K562 (cell line): ENCODE measurements around the gene FOSL1. TPM values are rescaled to one million over a fixed set of nuclear protein-coding genes. Genes with fewer than 3 reads are reported as not detected.

Source experiments
- ATAC-seq: fragments of 200-7000 bp; cut with Tn5 transposase; 3 replicates; pipeline ENCODE4 v1.9.1; 2020; ENCODE audit warnings: moderate library complexity
- BruUV-seq: library from RNA; stranded (reverse); fragments of 400-500 nt; replicated peaks from 2 replicates; lab custom pipeline; 2021; lab: Mats Ljungman, UMichigan
- CTCF ChIA-PET: fragments of 300-600 bp; formaldehyde crosslinking; extraction: SDS; loops from one replicate; lab custom pipeline; 2021; ENCODE audit warnings: low intra/inter-chr PET ratio; lab: Yijun Ruan, JAX
- POLR2A ChIA-PET: fragments of 300-600, 350-650 bp; sonication (Branson Sonifier 250); formaldehyde crosslinking; extraction: SDS; loops from one replicate; lab custom pipeline; 2021; ENCODE audit warnings: antibody characterized with exemption, inconsistent platforms; lab: Yijun Ruan, JAX
- DNase-seq, 4 experiments: peaks; one replicate each; pipeline versions ENCODE4 v3.0.0 to v3.0.0-alpha.2; 2011 to 2018; ENCODE audit warnings: low spot score in 3 of 4, mixed read lengths in 3 of 4; ENCODE audit errors: extremely low read depth in 1 of 4
- FAIRE-seq: peaks from 2 replicates; lab custom pipeline; 2011; peaks lifted over from hg19 to GRCh38; lab: Jason Lieb, UNC
- H2AFZ ChIP-seq: 2 replicates; pipeline ENCODE4 v1.6.0; 2011; ENCODE audit warnings: low read depth, low read length, control low read depth, inconsistent platforms
- H3K27ac ChIP-seq: fragments of 200-600 bp; 3 replicates; pipeline ENCODE4 v1.8.0; 2011; ENCODE audit warnings: low read depth, mild to moderate bottlenecking, control low read depth, inconsistent platforms, low read length, moderate library complexity, mixed read lengths; ENCODE audit errors: extremely low read depth
- H3K27me3 ChIP-seq, 2 experiments: fragments of 300-600 bp in 1 of 2; 2 replicates in 1 of 2; 3 replicates in 1 of 2; pipeline versions ENCODE4 v1.6.0 to v1.8.0; 2011; ENCODE audit warnings: inconsistent platforms in 2 of 2, low read length in 2 of 2, mild to moderate bottlenecking in 1 of 2, mixed read lengths in 1 of 2, moderate library complexity in 1 of 2; ENCODE audit not compliant: control insufficient read depth in 2 of 2, insufficient read depth in 2 of 2
- H3K36me3 ChIP-seq: fragments of 300-600 bp; 3 replicates; pipeline ENCODE4 v1.8.0; 2011; ENCODE audit warnings: mild to moderate bottlenecking, low read length, inconsistent platforms; ENCODE audit not compliant: control insufficient read depth, insufficient read depth
- H3K4me1 ChIP-seq, 2 experiments: fragments of 200-600 bp in 1 of 2; replicated peaks in 1 of 2; 2 replicates in 1 of 2; 3 replicates in 1 of 2; pipeline versions ENCODE4 v1.5.1 to v1.8.0; 2011; ENCODE audit warnings: inconsistent platforms in 2 of 2, low read length in 2 of 2, mild to moderate bottlenecking in 1 of 2, mixed read lengths in 1 of 2, moderate library complexity in 1 of 2; ENCODE audit not compliant: control insufficient read depth in 2 of 2, insufficient read depth in 2 of 2
- H3K4me2 ChIP-seq: 2 replicates; pipeline ENCODE4 v1.6.1; 2011; ENCODE audit warnings: low read length, control low read depth, inconsistent platforms, mixed read lengths; ENCODE audit not compliant: insufficient read depth
- H3K4me3 ChIP-seq: fragments of 200-600 bp; sonication (generic), shearing (Covaris generic); 2 replicates; pipeline ENCODE4 v1.5.1; 2016; ENCODE audit warnings: control low read depth, inconsistent platforms
- H3K79me2 ChIP-seq: fragments of 200-600 bp; 3 replicates; pipeline ENCODE4 v1.8.0; 2011; ENCODE audit warnings: low read length, inconsistent platforms; ENCODE audit not compliant: control insufficient read depth, insufficient read depth
- H3K9ac ChIP-seq, 2 experiments: 2 replicates each; pipeline versions ENCODE4 v1.6.0 to v1.6.1; 2011; ENCODE audit warnings: low read depth in 2 of 2, low read length in 2 of 2, control low read depth in 1 of 2, inconsistent platforms in 1 of 2, mild to moderate bottlenecking in 1 of 2, mixed read lengths in 1 of 2; ENCODE audit not compliant: insufficient read depth in 1 of 2
- H3K9me1 ChIP-seq: one replicate; pipeline ENCODE4 v1.6.0; 2011; ENCODE audit warnings: inconsistent platforms, mild to moderate bottlenecking, low read length, moderate library complexity; ENCODE audit not compliant: control insufficient read depth, insufficient read depth
- H3K9me3 ChIP-seq: replicated peaks from 2 replicates; pipeline ENCODE4 v1.5.1; 2011; ENCODE audit warnings: low read depth, low read length, inconsistent platforms; ENCODE audit not compliant: control insufficient read depth, insufficient read depth
- H4K20me1 ChIP-seq: replicated peaks from 2 replicates; pipeline ENCODE4 v1.6.1; 2011; ENCODE audit warnings: low read length, inconsistent platforms, mixed read lengths; ENCODE audit not compliant: control insufficient read depth, insufficient read depth
- DPF2 ChIP-seq: fragments of 450-650 bp; IDR thresholded peaks from 2 replicates; pipeline ENCODE4 v1.6.1; 2016
- ERF ChIP-seq: fragments of 450-650 bp; formaldehyde crosslinking; IDR thresholded peaks from 2 replicates; pipeline ENCODE4 v1.4.0; 2020; ENCODE audit warnings: mild to moderate bottlenecking, mixed read lengths
- GTF2A2 ChIP-seq: IDR thresholded peaks from 2 replicates; pipeline ENCODE4 v1.6.1; 2016; ENCODE audit warnings: mild to moderate bottlenecking, missing genetic modification characterization, missing compliant biosample characterization
- MED1 ChIP-seq: sonication (generic); formaldehyde crosslinking; IDR thresholded peaks from 2 replicates; pipeline ENCODE4 v1.8.1; 2023; ENCODE audit warnings: missing genetic modification reagents, borderline replicate concordance
- RBM17 ChIP-seq: fragments of 200-400 bp; formaldehyde crosslinking; IDR thresholded peaks from 2 replicates; pipeline ENCODE4 v1.6.1; 2017; ENCODE audit warnings: low read depth, mild to moderate bottlenecking, low read length, borderline replicate concordance
- SMARCB1 ChIP-seq: IDR thresholded peaks from 2 replicates; pipeline ENCODE4 v1.6.1; 2011; ENCODE audit warnings: improper control_type of control experiment, low read depth; ENCODE audit not compliant: insufficient read length
- SNIP1 ChIP-seq: fragments of 450-650 bp; IDR thresholded peaks from 2 replicates; pipeline ENCODE4 v1.7.1; 2017; ENCODE audit warnings: low read depth, mild to moderate bottlenecking
- SPI1 ChIP-seq: IDR thresholded peaks from 2 replicates; pipeline ENCODE4 v1.6.1; 2011; ENCODE audit warnings: low read depth, low read length, control low read depth, borderline replicate concordance
- ZNF12 ChIP-seq: sonication (generic); formaldehyde crosslinking; IDR thresholded peaks from 2 replicates; pipeline ENCODE4 v1.4.0; 2020; ENCODE audit warnings: mild to moderate bottlenecking, missing genetic modification reagents
- ZNF143 ChIP-seq: sonication (generic); formaldehyde crosslinking; IDR thresholded peaks from 2 replicates; pipeline ENCODE4 v1.9.0; 2022; ENCODE audit warnings: mild to moderate bottlenecking, missing genetic modification reagents
- ZNF830 ChIP-seq: fragments of 250-450 bp; sonication (Bioruptor Pico); IDR thresholded peaks from 2 replicates; pipeline ENCODE4 v1.5.0; 2021; ENCODE audit warnings: mild to moderate bottlenecking
- WGBS: fragments of 100-300 bp; shearing (Covaris generic); methylation state at CpG from one replicate; pipeline ENCODE4 v1.1.6; 2016; ENCODE audit warnings: low coverage, mixed read lengths; ENCODE audit not compliant: insufficient coverage; ENCODE audit errors: missing lambda C conversion rate; 5-methylcytosine and 5-hydroxymethylcytosine counted together
- in situ Hi-C: fragments of 300-500 bp; cut with MboI; formaldehyde crosslinking; loops from 4 replicates; pipeline ENCODE4 v1.15.0; 2018; ENCODE audit warnings: inconsistent platforms, mixed read lengths
- intact Hi-C: fragments of 100-400 bp; cut with micrococcal nuclease; formaldehyde crosslinking; loops from 2 replicates; pipeline ENCODE4 v1.14.2; 2022
- polyA plus RNA-seq, 8 experiments: library from polyadenylated mRNA; depleted of rRNA in 4 of 8; stranded (reverse) in 5 of 8; unstranded in 3 of 8; fragments of >200 nt; fragmentation: Nextera tagmentation in 2 of 8; fragmentation: Illumina TruSeq in 1 of 8; extraction: Ambion mirVana in 2 of 8; extraction: Trizol in 1 of 8; gene quantifications; 2 replicates each; pipeline versions ENCODE4 v1.2.1 to v1.2.3, GENCODE V29; 2011 to 2014; ENCODE audit warnings: inconsistent platforms in 1 of 8, missing spikeins in 1 of 8
- total RNA-seq, 7 experiments: library from RNA; depleted of rRNA in 6 of 7; stranded (reverse); fragments of >200 nt in 6 of 7; fragmentation: Illumina TruSeq in 2 of 7; extraction: Trizol in 2 of 7; gene quantifications; 2 replicates each; pipeline versions ENCODE4 v1.2.1 to v1.2.3, GENCODE V29; 2011 to 2021; ENCODE audit warnings: low replicate concordance in 1 of 7
- TF ChIP-seq, protein P1 (sequence below): sonication (generic); formaldehyde crosslinking; IDR thresholded peaks from 2 replicates; pipeline ENCODE4 v1.8.1; 2023; ENCODE audit warnings: missing genetic modification reagents, mild to moderate bottlenecking, borderline replicate concordance
- TF ChIP-seq, protein P2 (sequence below): sonication (generic); formaldehyde crosslinking; IDR thresholded peaks from 2 replicates; pipeline ENCODE4 v1.8.1; 2022; ENCODE audit warnings: missing genetic modification reagents
- TF ChIP-seq, protein P3 (sequence below): sonication (generic); formaldehyde crosslinking; IDR thresholded peaks from 2 replicates; pipeline ENCODE4 v1.8.1; 2022; ENCODE audit warnings: missing genetic modification reagents

The FOSL1 gene
- total and polyA plus RNA-seq, 9 of the 15 experiments (the other 6 are each of a cell fraction or from before 2014, with no cell fraction given): 3.5 to 39.6 (median 10.0) TPM

DNA sequence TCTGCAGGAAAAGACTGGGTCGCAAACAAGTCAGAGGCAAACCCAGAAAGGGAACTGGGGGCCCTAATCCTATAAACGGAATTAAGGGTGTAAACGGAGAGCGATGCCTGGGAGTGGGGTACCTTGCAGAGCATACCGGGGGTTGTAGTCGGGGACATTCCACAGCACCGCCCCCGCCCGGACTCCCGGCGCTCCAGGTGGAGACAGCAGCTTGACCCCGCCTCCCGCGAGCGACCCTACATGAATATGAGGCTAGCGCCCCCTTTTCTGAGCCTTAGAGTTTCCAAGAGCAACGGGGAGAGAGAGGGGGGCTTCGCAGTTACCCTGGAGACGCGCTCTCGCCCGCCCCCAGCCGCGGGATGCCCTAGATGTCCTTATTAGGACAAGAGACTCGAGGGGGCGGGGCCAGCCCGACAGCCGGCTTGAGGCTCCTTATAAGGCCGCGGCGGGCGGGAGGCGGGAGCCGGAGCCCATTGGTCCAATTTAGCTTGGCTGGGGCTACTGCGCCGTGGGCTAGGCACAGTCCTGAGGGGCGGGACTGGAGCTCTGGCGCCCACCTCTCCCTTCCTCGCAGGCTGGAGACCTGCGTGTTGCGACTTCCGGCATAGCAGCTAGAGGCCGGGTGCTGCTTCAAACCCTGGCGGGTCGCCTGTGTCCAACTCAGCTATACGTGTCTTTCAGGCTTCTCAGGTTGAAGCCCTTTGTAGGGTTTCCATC, 40.9 kb downstream of the FOSL1 start:
- H3K9me3 ChIP-seq: no peaks in the 10 kb centered on the region
- in situ Hi-C loops: no loop called here
- peaks cover 22% of the 10 kb centered on the region for H4K20me1 ChIP-seq
- no TSS peak for BruUV-seq
- peaks cover 57% of the 10 kb centered on the region for H3K36me3 ChIP-seq
- H3K27me3 ChIP-seq: no peaks in the 10 kb centered on the region; a peak in 1 of 5 replicates
- peak overlapping the region; percentile 69 for H2AFZ ChIP-seq
- CTCF ChIA-PET: interaction anchor here (0.9 to 1.1 kb wide), 2 partner anchors 41 to 130 kb away, joined by 3 read pairs; no protein-coding TSS in a partner anchor
- H3K4me3 ChIP-seq: peak overlapping the region; percentile 95
- H3K27ac ChIP-seq: peak overlapping the region; percentile 96
- peaks cover 11% of the 10 kb centered on the region for H3K9me1 ChIP-seq
- WGBS: under 1% methylated on average over 41 of the region's 46 CpGs
- peak; percentile 80 for ATAC-seq
- POLR2A ChIA-PET: interaction anchor here (0.6 to 5.6 kb wide), 38 partner anchors 10 to 738 kb away, joined by 3 to 151 read pairs (median 4); partner anchors contain the start of genes AP5B1, BANF1, CCDC85B and EIF1AD
- H3K4me2 ChIP-seq: peak overlapping the region; percentile 95
- DNase-seq: peak; percentile 82 to 100 (median 89)
- peak overlapping the region; percentile 99 to 100 for H3K9ac ChIP-seq
- intact Hi-C loops: loop anchor here (5.0 kb wide), 1 partner anchor 43 kb away; the partner anchor contains the start of gene FOSL1
- peaks cover 14 to 72% of the 10 kb centered on the region in 2 experiments for H3K4me1 ChIP-seq
- FAIRE-seq: peak; percentile 90
- peaks cover 63% of the 10 kb centered on the region for H3K79me2 ChIP-seq
- TF ChIP-seq ZNF143 (CRISPR knock-in tag) (peak; percentile 44; the same call in 1 of the 2 replicates), DPF2 (no peak), SPI1 (0 out of 2 replicates have a peak, but pooled peaks have one; percentile 18), ERF (no peak), RBM17 (no peak), ZNF830 (no peak), SNIP1 (no peak), SMARCB1 (no peak), ZNF12 (no peak), GTF2A2 (no peak), MED1 (CRISPR knock-in tag) (no peak)
- TF ChIP-seq, protein P1, sequence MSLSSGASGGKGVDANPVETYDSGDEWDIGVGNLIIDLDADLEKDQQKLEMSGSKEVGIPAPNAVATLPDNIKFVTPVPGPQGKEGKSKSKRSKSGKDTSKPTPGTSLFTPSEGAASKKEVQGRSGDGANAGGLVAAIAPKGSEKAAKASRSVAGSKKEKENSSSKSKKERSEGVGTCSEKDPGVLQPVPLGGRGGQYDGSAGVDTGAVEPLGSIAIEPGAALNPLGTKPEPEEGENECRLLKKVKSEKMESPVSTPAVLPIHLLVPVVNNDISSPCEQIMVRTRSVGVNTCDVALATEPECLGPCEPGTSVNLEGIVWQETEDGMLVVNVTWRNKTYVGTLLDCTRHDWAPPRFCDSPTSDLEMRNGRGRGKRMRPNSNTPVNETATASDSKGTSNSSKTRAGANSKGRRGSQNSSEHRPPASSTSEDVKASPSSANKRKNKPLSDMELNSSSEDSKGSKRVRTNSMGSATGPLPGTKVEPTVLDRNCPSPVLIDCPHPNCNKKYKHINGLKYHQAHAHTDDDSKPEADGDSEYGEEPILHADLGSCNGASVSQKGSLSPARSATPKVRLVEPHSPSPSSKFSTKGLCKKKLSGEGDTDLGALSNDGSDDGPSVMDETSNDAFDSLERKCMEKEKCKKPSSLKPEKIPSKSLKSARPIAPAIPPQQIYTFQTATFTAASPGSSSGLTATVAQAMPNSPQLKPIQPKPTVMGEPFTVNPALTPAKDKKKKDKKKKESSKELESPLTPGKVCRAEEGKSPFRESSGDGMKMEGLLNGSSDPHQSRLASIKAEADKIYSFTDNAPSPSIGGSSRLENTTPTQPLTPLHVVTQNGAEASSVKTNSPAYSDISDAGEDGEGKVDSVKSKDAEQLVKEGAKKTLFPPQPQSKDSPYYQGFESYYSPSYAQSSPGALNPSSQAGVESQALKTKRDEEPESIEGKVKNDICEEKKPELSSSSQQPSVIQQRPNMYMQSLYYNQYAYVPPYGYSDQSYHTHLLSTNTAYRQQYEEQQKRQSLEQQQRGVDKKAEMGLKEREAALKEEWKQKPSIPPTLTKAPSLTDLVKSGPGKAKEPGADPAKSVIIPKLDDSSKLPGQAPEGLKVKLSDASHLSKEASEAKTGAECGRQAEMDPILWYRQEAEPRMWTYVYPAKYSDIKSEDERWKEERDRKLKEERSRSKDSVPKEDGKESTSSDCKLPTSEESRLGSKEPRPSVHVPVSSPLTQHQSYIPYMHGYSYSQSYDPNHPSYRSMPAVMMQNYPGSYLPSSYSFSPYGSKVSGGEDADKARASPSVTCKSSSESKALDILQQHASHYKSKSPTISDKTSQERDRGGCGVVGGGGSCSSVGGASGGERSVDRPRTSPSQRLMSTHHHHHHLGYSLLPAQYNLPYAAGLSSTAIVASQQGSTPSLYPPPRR (CRISPR knock-in tag): no peak
- TF ChIP-seq, protein P2, sequence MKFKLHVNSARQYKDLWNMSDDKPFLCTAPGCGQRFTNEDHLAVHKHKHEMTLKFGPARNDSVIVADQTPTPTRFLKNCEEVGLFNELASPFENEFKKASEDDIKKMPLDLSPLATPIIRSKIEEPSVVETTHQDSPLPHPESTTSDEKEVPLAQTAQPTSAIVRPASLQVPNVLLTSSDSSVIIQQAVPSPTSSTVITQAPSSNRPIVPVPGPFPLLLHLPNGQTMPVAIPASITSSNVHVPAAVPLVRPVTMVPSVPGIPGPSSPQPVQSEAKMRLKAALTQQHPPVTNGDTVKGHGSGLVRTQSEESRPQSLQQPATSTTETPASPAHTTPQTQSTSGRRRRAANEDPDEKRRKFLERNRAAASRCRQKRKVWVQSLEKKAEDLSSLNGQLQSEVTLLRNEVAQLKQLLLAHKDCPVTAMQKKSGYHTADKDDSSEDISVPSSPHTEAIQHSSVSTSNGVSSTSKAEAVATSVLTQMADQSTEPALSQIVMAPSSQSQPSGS: no peak
- TF ChIP-seq, protein P3, sequence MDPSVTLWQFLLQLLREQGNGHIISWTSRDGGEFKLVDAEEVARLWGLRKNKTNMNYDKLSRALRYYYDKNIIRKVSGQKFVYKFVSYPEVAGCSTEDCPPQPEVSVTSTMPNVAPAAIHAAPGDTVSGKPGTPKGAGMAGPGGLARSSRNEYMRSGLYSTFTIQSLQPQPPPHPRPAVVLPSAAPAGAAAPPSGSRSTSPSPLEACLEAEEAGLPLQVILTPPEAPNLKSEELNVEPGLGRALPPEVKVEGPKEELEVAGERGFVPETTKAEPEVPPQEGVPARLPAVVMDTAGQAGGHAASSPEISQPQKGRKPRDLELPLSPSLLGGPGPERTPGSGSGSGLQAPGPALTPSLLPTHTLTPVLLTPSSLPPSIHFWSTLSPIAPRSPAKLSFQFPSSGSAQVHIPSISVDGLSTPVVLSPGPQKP (CRISPR knock-in tag): no peak
